Brain microvascular endothelial cell (primary cell): Measurements from ENCODE around the gene AASDHPPT.
"Not testable (repeated sequence)": the region's sequence is repeated elsewhere in the genome, so short reads cannot be mapped to it uniquely, and the experiment has no call there.

Experiments used
- DNase-seq: peaks from one replicate; pipeline ENCODE4 v3.0.0-alpha.2; 2020
- H3K27ac ChIP-seq: fragments of 250-450 bp; sonication (Bioruptor Pico); 2 replicates; pipeline ENCODE4 v1.5.1; 2020; ENCODE audit warnings: mild to moderate bottlenecking, moderate library complexity
- H3K27me3 ChIP-seq: fragments of 250-450 bp; sonication (Bioruptor Pico); replicated peaks from 2 replicates; pipeline ENCODE4 v1.5.1; 2020; ENCODE audit warnings: mild to moderate bottlenecking
- H3K36me3 ChIP-seq: fragments of 250-450 bp; sonication (Bioruptor Pico); replicated peaks from 2 replicates; pipeline ENCODE4 v1.5.1; 2020; ENCODE audit warnings: mild to moderate bottlenecking
- H3K4me3 ChIP-seq: 2 replicates; pipeline ENCODE4 v1.5.1; 2011; ENCODE audit warnings: low read depth, mild to moderate bottlenecking, control low read depth, low read length, moderate library complexity
- CTCF ChIP-seq: IDR thresholded peaks from 2 replicates; pipeline ENCODE4 v1.5.1; 2011; ENCODE audit warnings: low read depth, mild to moderate bottlenecking, moderate library complexity, low read length, control low read depth, inconsistent platforms; ENCODE audit errors: missing control alignments
- in situ Hi-C: cut with HindIII; loops from 2 replicates; pipeline ENCODE4 v1.10.0; 2017; ENCODE audit warnings: low sequenced_read_pairs, low pct_ligation_motif_present

Gene AASDHPPT

DNA sequence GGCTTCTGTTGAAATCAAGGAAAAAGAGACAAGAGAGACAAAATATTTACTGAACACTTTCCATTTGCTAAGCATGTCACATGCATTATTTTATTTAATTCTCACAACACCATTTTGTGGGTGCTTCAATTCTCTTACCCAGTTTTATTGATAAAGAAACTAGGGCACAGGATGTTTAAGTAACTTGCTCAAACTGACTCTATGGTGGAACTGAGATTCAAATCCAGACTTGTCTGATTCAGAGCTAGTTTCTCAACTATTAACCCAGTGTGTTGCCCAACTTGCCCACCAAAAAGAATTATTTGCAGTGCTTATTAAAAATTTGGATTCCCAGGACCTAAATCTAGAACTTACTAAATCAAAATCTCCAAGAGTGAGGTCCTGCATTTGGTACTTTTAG, 33.9 kb upstream of the AASDHPPT start:
- TF ChIP-seq CTCF = no peak
- DNase-seq = no peak

DNA sequence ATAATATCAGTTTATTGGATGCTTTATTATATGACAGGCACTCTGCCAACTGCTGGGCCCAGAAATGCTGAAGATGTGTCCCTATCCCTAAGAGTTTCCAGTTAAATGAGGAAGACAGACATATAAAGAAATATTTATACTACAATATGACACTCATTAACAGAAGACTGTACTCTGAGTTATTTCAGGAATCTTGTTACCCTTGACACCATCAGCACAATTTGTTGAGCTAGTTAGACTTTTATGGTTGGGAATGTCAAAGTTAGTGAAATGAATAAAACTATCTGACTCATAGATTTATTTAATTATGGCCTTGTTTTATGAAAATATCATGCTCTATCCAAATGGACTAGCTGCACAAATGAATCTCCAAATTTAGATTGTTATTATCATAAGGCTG, 29.8 kb upstream of the AASDHPPT start:
- no peak for DNase-seq
- no peak overlapping the region for H3K27ac ChIP-seq
- H3K27me3 ChIP-seq = no peaks in the 10 kb centered on the region
- in situ Hi-C loops = no loop called here
- TF ChIP-seq CTCF = no peak
- no peak overlapping the region for H3K4me3 ChIP-seq
- no peaks in the 10 kb centered on the region for H3K36me3 ChIP-seq

More for the DNA sequence above, 33.9 kb upstream of the AASDHPPT start:
- Histone ChIP-seq H3K27ac (no peak overlapping the region), H3K4me3 (no peak overlapping the region), H3K27me3 (no peaks in the 10 kb centered on the region), H3K36me3 (no peaks in the 10 kb centered on the region)
- in situ Hi-C loops = no loop called here

DNA sequence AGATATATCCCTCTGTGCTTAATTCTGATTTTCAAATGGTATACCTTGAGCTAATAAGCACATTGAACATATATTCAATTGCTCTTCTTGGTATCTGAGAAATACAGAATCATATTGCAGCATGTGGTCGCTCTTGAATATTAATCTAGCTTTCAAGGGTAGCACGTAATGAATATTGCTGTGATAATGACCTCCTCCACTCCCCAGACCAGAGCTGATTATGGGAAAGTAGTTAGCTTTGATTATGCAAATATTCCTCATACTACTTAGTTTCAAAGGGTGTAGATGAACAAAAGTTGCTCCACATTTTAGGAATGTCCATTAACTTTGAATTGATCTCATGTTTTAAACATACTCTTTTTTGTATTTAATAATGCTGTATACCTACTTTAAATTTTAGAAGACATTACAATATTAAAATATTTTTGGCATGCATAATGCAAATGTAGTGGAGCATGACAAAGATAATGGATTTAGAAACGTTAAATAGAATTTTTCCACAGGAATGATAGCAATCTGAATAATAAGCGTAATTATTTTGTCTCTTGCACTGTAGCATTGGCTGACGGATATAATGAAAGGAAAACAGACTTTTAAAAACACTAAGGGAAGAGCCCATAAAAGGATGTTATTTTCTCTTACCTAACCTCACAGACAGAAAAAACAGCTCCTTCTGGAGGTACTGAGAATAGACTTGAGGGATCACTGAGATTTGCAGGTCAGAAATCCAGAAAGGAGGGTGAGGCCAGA, 27.6 kb upstream of the AASDHPPT start:
- no peak for TF ChIP-seq CTCF
- H3K36me3 ChIP-seq = no peaks in the 10 kb centered on the region
- in situ Hi-C loops = no loop called here

DNA sequence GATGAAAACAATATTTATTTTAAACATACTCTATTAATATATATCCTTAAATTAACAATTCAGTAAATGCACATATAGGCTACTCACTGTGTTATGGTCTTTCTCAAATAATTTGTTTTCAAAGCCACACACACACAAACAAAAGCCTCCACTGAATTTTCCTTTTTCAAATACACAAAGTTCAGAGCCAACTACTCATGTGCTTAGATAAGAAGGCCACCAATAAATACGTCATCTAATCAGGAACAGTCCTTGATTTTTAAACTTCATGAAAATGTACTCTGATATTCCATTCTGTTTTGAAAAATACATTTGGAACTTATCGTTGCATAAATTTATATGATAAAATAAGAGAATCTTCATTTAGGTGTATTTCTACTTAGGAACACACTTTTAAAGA, 26.4 kb upstream of the AASDHPPT start:
- H3K4me3 ChIP-seq = no peak overlapping the region
- in situ Hi-C loops = no loop called here
- no peak for TF ChIP-seq CTCF
- DNase-seq = no peak
- H3K27ac ChIP-seq = no peak overlapping the region
- no peaks in the 10 kb centered on the region for H3K27me3 ChIP-seq
- H3K36me3 ChIP-seq = no peaks in the 10 kb centered on the region

More for the DNA sequence above, 27.6 kb upstream of the AASDHPPT start:
- Histone ChIP-seq H3K27ac (no peak overlapping the region), H3K27me3 (no peaks in the 10 kb centered on the region), H3K4me3 (no peak overlapping the region)
- no peak for DNase-seq

GRCh38 chr11:106058377-106058776, 19.1 kb upstream of the AASDHPPT start:
- H3K36me3 ChIP-seq, DNase-seq, H3K27me3 ChIP-seq, in situ Hi-C loops, H3K4me3 ChIP-seq, H3K27ac ChIP-seq: not testable (repeated sequence)

- Histone ChIP-seq H3K4me3 (no peak overlapping the region), H3K27me3 (no peaks in the 10 kb centered on the region), H3K27ac (no peak overlapping the region), H3K36me3 (no peaks in the 10 kb centered on the region)
- no peak for DNase-seq
- no peak for TF ChIP-seq CTCF
- in situ Hi-C loops = no loop called here
These were observed 17.8 kb upstream of the AASDHPPT start for GRCh38 chr11:106059617-106060016.
